GM12878 (cell line): ENCODE measurements around the gene TMEM150C. TPM values are rescaled to one million over a fixed set of nuclear protein-coding genes. Genes with fewer than 3 reads are reported as not detected.

Source experiments
- ATAC-seq: fragments of 200-7000 bp; cut with Tn5 transposase; 3 replicates; pipeline ENCODE4 v1.9.1; 2020; ENCODE audit warnings: mild to moderate bottlenecking, moderate library complexity
- BruUV-seq: library from RNA; stranded (reverse); fragments of 400-500 nt; replicated peaks from 2 replicates; lab custom pipeline; 2021; lab: Mats Ljungman, UMichigan
- CTCF ChIA-PET: fragments of 300-600 bp; sonication (Branson Sonifier 250); formaldehyde crosslinking; extraction: SDS; loops from one replicate; lab custom pipeline; 2021; ENCODE audit warnings: inconsistent platforms; lab: Yijun Ruan, JAX
- POLR2A ChIA-PET: fragments of 350-600 bp; formaldehyde crosslinking; extraction: SDS; loops from one replicate; lab custom pipeline; 2021; ENCODE audit warnings: inconsistent platforms; lab: Charles Lee
- RAD21 ChIA-PET: fragments of 300-600 bp; sonication (Branson Sonifier 250); formaldehyde crosslinking; loops from one replicate; lab custom pipeline; 2023; ENCODE audit warnings: antibody characterized with exemption; ENCODE audit not compliant: unreplicated experiment; lab: Charles Lee
- SMC1A ChIA-PET: fragments of 300-600 bp; sonication (Branson Sonifier 250); formaldehyde crosslinking; loops from one replicate; lab custom pipeline; 2023; ENCODE audit not compliant: unreplicated experiment, uncharacterized antibody; lab: Charles Lee
- DNase-seq: peaks from one replicate; pipeline ENCODE4 v3.0.0-alpha.2; 2011; ENCODE audit warnings: low read depth, low spot score
- FAIRE-seq: peaks from 3 replicates; lab custom pipeline; 2011; peaks lifted over from hg19 to GRCh38; lab: Jason Lieb, UNC
- H2AFZ ChIP-seq: 2 replicates; pipeline ENCODE4 v1.6.0; 2011; ENCODE audit warnings: low read depth, low read length, control low read depth; ENCODE audit not compliant: control insufficient read depth
- H3K27ac ChIP-seq: 2 replicates; pipeline ENCODE4 v1.5.1; 2011; ENCODE audit warnings: control low read depth; ENCODE audit not compliant: control insufficient read depth, insufficient read depth
- H3K27me3 ChIP-seq, 2 experiments: replicated peaks in 1 of 2; 2 replicates each; pipeline versions ENCODE4 v1.6.0 to v1.6.1; 2011; ENCODE audit warnings: low read length in 1 of 2; ENCODE audit not compliant: control insufficient read depth in 2 of 2, insufficient read depth in 2 of 2
- H3K36me3 ChIP-seq, 2 experiments: 2 replicates each; pipeline ENCODE4 v1.5.1; 2011; ENCODE audit warnings: low read length in 1 of 2; ENCODE audit not compliant: control insufficient read depth in 2 of 2, insufficient read depth in 2 of 2
- H3K4me1 ChIP-seq: 2 replicates; pipeline ENCODE4 v1.6.1; 2011; ENCODE audit warnings: mild to moderate bottlenecking, low read length, moderate library complexity, mixed read lengths; ENCODE audit not compliant: control insufficient read depth, insufficient read depth
- H3K4me2 ChIP-seq: 2 replicates; pipeline ENCODE4 v1.6.0; 2011; ENCODE audit warnings: control low read depth; ENCODE audit not compliant: control insufficient read depth, insufficient read depth
- H3K4me3 ChIP-seq: fragments of 200-600 bp; sonication (generic); 2 replicates; pipeline ENCODE4 v1.5.1; 2016
- H3K79me2 ChIP-seq: 2 replicates; pipeline ENCODE4 v1.6.0; 2011; ENCODE audit warnings: low read length; ENCODE audit not compliant: control insufficient read depth, insufficient read depth
- H3K9ac ChIP-seq: 2 replicates; pipeline ENCODE4 v1.8.0; 2011; ENCODE audit warnings: low read length, control low read depth, mixed read lengths; ENCODE audit not compliant: control insufficient read depth, insufficient read depth
- H3K9me3 ChIP-seq: replicated peaks from 3 replicates; pipeline ENCODE4 v1.5.1; 2011; ENCODE audit warnings: mild to moderate bottlenecking, low read length; ENCODE audit not compliant: control insufficient read depth, insufficient read depth
- H4K20me1 ChIP-seq: 2 replicates; pipeline ENCODE4 v1.6.0; 2011; ENCODE audit not compliant: control insufficient read depth, insufficient read depth
- BCL3 ChIP-seq: IDR thresholded peaks from 2 replicates; pipeline ENCODE4 v1.6.1; 2011; ENCODE audit warnings: borderline replicate concordance, low read depth, mild to moderate bottlenecking, moderate library complexity, low read length; ENCODE audit not compliant: insufficient read depth, poor library complexity, severe bottlenecking
- BRCA1 ChIP-seq: IDR thresholded peaks from 2 replicates; pipeline ENCODE4 v1.6.1; 2011; ENCODE audit warnings: low read depth, low read length, improper control_type of control experiment
- CHD4 ChIP-seq: fragments of 200-600 bp; sonication (generic); IDR thresholded peaks from 2 replicates; pipeline ENCODE4 v1.6.1; 2016; ENCODE audit warnings: mild to moderate bottlenecking
- DPF2 ChIP-seq: fragments of 450-650 bp; IDR thresholded peaks from 2 replicates; pipeline ENCODE4 v1.6.1; 2017; ENCODE audit warnings: mild to moderate bottlenecking
- ELK1 ChIP-seq: IDR thresholded peaks from 2 replicates; pipeline ENCODE4 v1.6.1; 2012; ENCODE audit warnings: low read depth, low read length, improper control_type of control experiment
- HDAC6 ChIP-seq: fragments of 200-600 bp; sonication (generic); IDR thresholded peaks from one replicate; pipeline ENCODE4 v1.8.0; 2017; ENCODE audit warnings: antibody characterized with exemption; ENCODE audit not compliant: unreplicated experiment
- HDGF ChIP-seq: fragments of 450-650 bp; IDR thresholded peaks from 2 replicates; pipeline ENCODE4 v1.6.1; 2016; ENCODE audit warnings: antibody characterized with exemption
- LARP7 ChIP-seq: fragments of 450-650 bp; IDR thresholded peaks from 2 replicates; pipeline ENCODE4 v1.6.1; 2017; ENCODE audit warnings: mild to moderate bottlenecking
- MEF2A ChIP-seq: IDR thresholded peaks from 2 replicates; pipeline ENCODE4 v1.6.1; 2011; ENCODE audit warnings: low read depth, mild to moderate bottlenecking, low read length, moderate library complexity; ENCODE audit not compliant: insufficient read depth
- NKRF ChIP-seq: fragments of 450-650 bp; conservative IDR thresholded peaks from 2 replicates; pipeline ENCODE4 v1.6.1; 2017; ENCODE audit warnings: mild to moderate bottlenecking, moderate library complexity
- NR2C2 ChIP-seq: IDR thresholded peaks from 2 replicates; pipeline ENCODE4 v1.6.1; 2011; ENCODE audit warnings: borderline replicate concordance, low read depth; ENCODE audit not compliant: control insufficient read depth, insufficient read length
- PKNOX1 ChIP-seq: fragments of 450-650 bp; IDR thresholded peaks from 2 replicates; pipeline ENCODE4 v1.6.1; 2016; ENCODE audit warnings: mild to moderate bottlenecking
- POLR2AphosphoS5 ChIP-seq: IDR thresholded peaks from 2 replicates; pipeline ENCODE4 v1.6.1; 2011; ENCODE audit warnings: mild to moderate bottlenecking, low read length, inconsistent platforms
- POU2F2 ChIP-seq: IDR thresholded peaks from 3 replicates; pipeline ENCODE4 v1.6.1; 2011; ENCODE audit warnings: low read depth, mild to moderate bottlenecking, low read length, borderline replicate concordance
- RB1 ChIP-seq: fragments of 450-650 bp; formaldehyde crosslinking; IDR thresholded peaks from 2 replicates; pipeline ENCODE4 v1.6.1; 2017; ENCODE audit warnings: mild to moderate bottlenecking, borderline replicate concordance
- SMC3 ChIP-seq: IDR thresholded peaks from 2 replicates; pipeline ENCODE4 v1.6.1; 2011; ENCODE audit warnings: low read length, improper control_type of control experiment, borderline replicate concordance
- SUZ12 ChIP-seq: fragments of 200-600 bp; sonication (generic); IDR thresholded peaks from one replicate; pipeline ENCODE4 v1.6.1; 2018; ENCODE audit warnings: antibody characterized with exemption, mild to moderate bottlenecking; ENCODE audit not compliant: unreplicated experiment
- TARDBP ChIP-seq: IDR thresholded peaks from 2 replicates; pipeline ENCODE4 v1.6.1; 2016; ENCODE audit warnings: borderline replicate concordance
- TCF3 ChIP-seq: IDR thresholded peaks from 2 replicates; pipeline ENCODE4 v1.6.1; 2012; ENCODE audit warnings: low read depth, mild to moderate bottlenecking, low read length, borderline replicate concordance; ENCODE audit not compliant: insufficient read depth
- ZNF274 ChIP-seq: IDR thresholded peaks from one replicate; pipeline ENCODE4 v1.8.0; 2011; ENCODE audit not compliant: insufficient read length, insufficient read depth
- WGBS: methylation state at CpG from one replicate; pipeline ENCODE4 v1.1.6; 2016; ENCODE audit warnings: low lambda C conversion rate; ENCODE audit not compliant: insufficient replicate concordance, insufficient coverage; ENCODE audit errors: missing lambda C conversion rate; 5-methylcytosine and 5-hydroxymethylcytosine counted together
- in situ Hi-C: fragments of 300-500 bp; cut with MboI; formaldehyde crosslinking; loops from 9 replicates; pipeline ENCODE4 v1.14.3; 2018; ENCODE audit warnings: mixed read lengths
- intact Hi-C: fragments of 100-400 bp; cut with micrococcal nuclease; formaldehyde crosslinking; loops from one replicate; pipeline ENCODE4 v1.14.2; 2022; ENCODE audit not compliant: unreplicated experiment
- polyA plus RNA-seq, 11 experiments: library from polyadenylated mRNA; depleted of rRNA in 4 of 11; unstranded in 6 of 11; stranded (reverse) in 5 of 11; fragments of >200 nt; fragmentation: Nextera tagmentation in 4 of 11; fragmentation: Illumina TruSeq in 1 of 11; extraction: Ambion mirVana in 4 of 11; extraction: Trizol in 1 of 11; gene quantifications; 1 replicate in 1 of 11; 2 replicates in 10 of 11; pipeline versions ENCODE4 v1.2.1 to v1.2.3, GENCODE V29; 2011 to 2016; ENCODE audit warnings: inconsistent platforms in 2 of 11, missing spikeins in 2 of 11, low read depth in 1 of 11
- total RNA-seq, 4 experiments: library from RNA; depleted of rRNA in 3 of 4; stranded (reverse); fragments of >200 nt in 3 of 4; fragmentation: Illumina TruSeq in 1 of 4; extraction: Trizol in 1 of 4; gene quantifications; 2 replicates each; pipeline versions ENCODE4 v1.2.1 to v1.2.3, GENCODE V29; 2013 to 2021

The TMEM150C gene
- total and polyA plus RNA-seq, 10 of the 15 experiments (the other 5 are each of a cell fraction or from before 2014, with no cell fraction given): 0.04 to 0.78 (median 0.13) TPM; not detected in 2

- no peaks in the 10 kb centered on the region for H3K36me3 ChIP-seq
- no peaks in the 10 kb centered on the region for H3K9me3 ChIP-seq
- DNase-seq: no peak
- ChIA-PET POLR2A (no interaction called here), RAD21 (no interaction called here), SMC1A (no interaction called here), CTCF (no interaction called here)
- WGBS: 23% methylated on average over 5 of the region's 5 CpGs
- no TSS peak for BruUV-seq
- no peaks in the 10 kb centered on the region for H3K79me2 ChIP-seq
- no peak overlapping the region for H2AFZ ChIP-seq
- intact Hi-C loops: no loop called here
- no peak for FAIRE-seq
- no peaks in the 10 kb centered on the region for H3K4me1 ChIP-seq
- no peak overlapping the region for H3K9ac ChIP-seq
- no peak for ATAC-seq
- H3K27ac ChIP-seq: no peak overlapping the region
- in situ Hi-C loops: no loop called here
- no peaks in the 10 kb centered on the region; a peak in 1 of 4 replicates for H3K27me3 ChIP-seq
- H3K4me2 ChIP-seq: no peak overlapping the region
- no peaks in the 10 kb centered on the region for H4K20me1 ChIP-seq
- no peak overlapping the region for H3K4me3 ChIP-seq
- TF ChIP-seq TARDBP (no peak), HDGF (no peak), ELK1 (no peak), SUZ12 (no peak), PKNOX1 (no peak), NKRF (no peak), MEF2A (no peak), LARP7 (no peak), HDAC6 (no peak), POLR2AphosphoS5 (no peak), CHD4 (no peak), SMC3 (no peak), POU2F2 (no peak), BRCA1 (no peak), DPF2 (no peak), TCF3 (no peak), NR2C2 (no peak), ZNF274 (no peak), BCL3 (no peak), RB1 (no peak)
- TF ChIP-seq, all 136 proteins: peak for 0
Observed at GRCh38 chr4:82569076-82569475, 7.3 kb upstream of the TMEM150C start.
